NCI-H146 treated with DMSO at 0.1 percent for 48 hours (cell line): ENCODE results near the gene HNRNPA0.

Source experiments
- DNase-seq: peaks from one replicate; lab custom pipeline; 2025; ENCODE audit not compliant: unreplicated experiment; lab: John Stamatoyannopoulos, UW

Gene HNRNPA0

GRCh38 chr5:137728048-137728447 lies 26.1 kb downstream of the HNRNPA0 start:
- DNase-seq = no peak

- DNase-seq = no peak
These were observed 26.5 kb downstream of the HNRNPA0 start for GRCh38 chr5:137727623-137728022.

- no peak for DNase-seq
These were observed 29.9 kb downstream of the HNRNPA0 start for GRCh38 chr5:137724251-137724650.

- DNase-seq = no peak
These were observed 35.6 kb downstream of the HNRNPA0 start for GRCh38 chr5:137718611-137719010.

- no peak for DNase-seq
These were observed 37.8 kb downstream of the HNRNPA0 start for GRCh38 chr5:137716337-137716736.

GRCh38 chr5:137715456-137715855 lies 38.7 kb downstream of the HNRNPA0 start:
- DNase-seq = no peak

GRCh38 chr5:137714946-137715345 lies 39.2 kb downstream of the HNRNPA0 start:
- DNase-seq = no peak

- no peak for DNase-seq
These were observed 39.7 kb downstream of the HNRNPA0 start for GRCh38 chr5:137714494-137714893.

- no peak for DNase-seq
These were observed 42.0 kb downstream of the HNRNPA0 start for GRCh38 chr5:137712139-137712667.

GRCh38 chr5:137710086-137710485 lies 44.1 kb downstream of the HNRNPA0 start:
- no peak for DNase-seq

GRCh38 chr5:137708796-137709559 lies 45.2 kb downstream of the HNRNPA0 start:
- DNase-seq = no peak

GRCh38 chr5:137708062-137708461 lies 46.1 kb downstream of the HNRNPA0 start:
- no peak for DNase-seq

- no peak for DNase-seq
These were observed 47.3 kb downstream of the HNRNPA0 start for GRCh38 chr5:137706841-137707240.

GRCh38 chr5:137705106-137705505 lies 49.1 kb downstream of the HNRNPA0 start:
- DNase-seq = no peak

- no peak for DNase-seq
These were observed 50.6 kb downstream of the HNRNPA0 start for GRCh38 chr5:137703565-137703964.

GRCh38 chr5:137700282-137700680 lies 53.9 kb downstream of the HNRNPA0 start:
- DNase-seq = no peak

- DNase-seq = no peak
These were observed 54.6 kb downstream of the HNRNPA0 start for GRCh38 chr5:137699336-137700281.

- DNase-seq = no peak
These were observed 57.7 kb downstream of the HNRNPA0 start for GRCh38 chr5:137696481-137696880.

- no peak for DNase-seq
These were observed 58.3 kb downstream of the HNRNPA0 start for GRCh38 chr5:137695651-137696428.
